Lower leg skin (tissue), 3 donors: ENCODE measurements around the gene MYBL2.

ENCODE experiments used
- POLR2A ChIP-seq, 2 donors: fragments of 450-650 bp; IDR thresholded peaks; one replicate each; pipeline ENCODE4 v1.6.1; 2016 to 2017; ENCODE audit warnings: antibody characterized with exemption in 2 of 2, mild to moderate bottlenecking in 1 of 2, moderate library complexity in 1 of 2
- TF ChIP-seq, protein P1 (sequence below), 3 donors: fragments of 450-650 bp; IDR thresholded peaks; one replicate each; pipeline ENCODE4 v1.5.1; 2016; ENCODE audit warnings: antibody characterized with exemption in 3 of 3, mild to moderate bottlenecking in 3 of 3, moderate library complexity in 2 of 3

- TF ChIP-seq, protein P1, sequence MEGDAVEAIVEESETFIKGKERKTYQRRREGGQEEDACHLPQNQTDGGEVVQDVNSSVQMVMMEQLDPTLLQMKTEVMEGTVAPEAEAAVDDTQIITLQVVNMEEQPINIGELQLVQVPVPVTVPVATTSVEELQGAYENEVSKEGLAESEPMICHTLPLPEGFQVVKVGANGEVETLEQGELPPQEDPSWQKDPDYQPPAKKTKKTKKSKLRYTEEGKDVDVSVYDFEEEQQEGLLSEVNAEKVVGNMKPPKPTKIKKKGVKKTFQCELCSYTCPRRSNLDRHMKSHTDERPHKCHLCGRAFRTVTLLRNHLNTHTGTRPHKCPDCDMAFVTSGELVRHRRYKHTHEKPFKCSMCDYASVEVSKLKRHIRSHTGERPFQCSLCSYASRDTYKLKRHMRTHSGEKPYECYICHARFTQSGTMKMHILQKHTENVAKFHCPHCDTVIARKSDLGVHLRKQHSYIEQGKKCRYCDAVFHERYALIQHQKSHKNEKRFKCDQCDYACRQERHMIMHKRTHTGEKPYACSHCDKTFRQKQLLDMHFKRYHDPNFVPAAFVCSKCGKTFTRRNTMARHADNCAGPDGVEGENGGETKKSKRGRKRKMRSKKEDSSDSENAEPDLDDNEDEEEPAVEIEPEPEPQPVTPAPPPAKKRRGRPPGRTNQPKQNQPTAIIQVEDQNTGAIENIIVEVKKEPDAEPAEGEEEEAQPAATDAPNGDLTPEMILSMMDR (IDR thresholded peaks at IDR 0.05) = no peak
- TF ChIP-seq POLR2A (IDR thresholded peaks at IDR 0.05) = no peak
These were observed 44.3 kb downstream of the MYBL2 start for GRCh38 chr20:43711098-43711654.
